ENCODE results near the gene GLI1.

GLI1 gene

DNA sequence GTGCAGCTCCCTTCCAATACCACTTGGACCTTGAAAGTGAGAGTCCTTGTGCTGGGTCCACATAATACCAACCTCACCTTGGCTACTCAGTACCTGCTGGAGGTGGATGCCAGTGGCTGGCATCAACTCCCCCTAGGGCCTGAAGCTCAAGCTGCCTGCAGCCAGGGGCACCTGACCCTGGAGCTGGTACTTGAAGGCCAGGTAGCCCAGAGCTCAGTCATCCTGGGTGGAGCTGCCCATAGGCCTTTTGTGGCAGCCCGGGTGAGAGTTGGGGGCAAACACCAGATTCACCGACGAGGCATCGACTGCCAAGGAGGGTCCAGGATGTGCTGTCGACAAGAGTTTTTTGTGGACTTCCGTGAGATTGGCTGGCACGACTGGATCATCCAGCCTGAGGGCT is 10.2 kb upstream of the GLI1 start:
- Histone ChIP-seq H4K20me1 (ENCODE audit: insufficient read depth, low read length) (no peaks in the 10 kb centered on the region), H3K27me3 (ENCODE audit: insufficient read depth, low read length) (no peaks in the 10 kb centered on the region), H3K27ac (ENCODE audit: low read depth, low read length, poor library complexity, severe bottlenecking) (no peak overlapping the region), H3K9me2 (ENCODE audit: low read depth, low read length) (no peaks in the 10 kb centered on the region), H2AFZ (ENCODE audit: low read length) (no peak overlapping the region), H3K4me2 (ENCODE audit: low read length) (no peak overlapping the region), H3K36me3 (ENCODE audit: insufficient read depth, low read length) (no peaks in the 10 kb centered on the region), H3K4me1 (ENCODE audit: insufficient read depth, low read length, severe bottlenecking) (no peaks in the 10 kb centered on the region), H3F3A (ENCODE audit: insufficient read depth, low read length) (no peaks in the 10 kb centered on the region), H3K79me2 (ENCODE audit: insufficient read depth, low read length) (no peaks in the 10 kb centered on the region), H3K4me3 (ENCODE audit: low read depth, low read length, poor library complexity, severe bottlenecking) (no peak overlapping the region), H3K9me3 (ENCODE audit: low read length) (no peaks in the 10 kb centered on the region), H3K9ac (ENCODE audit: low read length) (no peak overlapping the region)
- TF ChIP-seq EZH2 (IDR thresholded peaks at IDR 0.05; ENCODE audit: borderline replicate concordance, low read length): no peak
- TF ChIP-seq, protein P1, sequence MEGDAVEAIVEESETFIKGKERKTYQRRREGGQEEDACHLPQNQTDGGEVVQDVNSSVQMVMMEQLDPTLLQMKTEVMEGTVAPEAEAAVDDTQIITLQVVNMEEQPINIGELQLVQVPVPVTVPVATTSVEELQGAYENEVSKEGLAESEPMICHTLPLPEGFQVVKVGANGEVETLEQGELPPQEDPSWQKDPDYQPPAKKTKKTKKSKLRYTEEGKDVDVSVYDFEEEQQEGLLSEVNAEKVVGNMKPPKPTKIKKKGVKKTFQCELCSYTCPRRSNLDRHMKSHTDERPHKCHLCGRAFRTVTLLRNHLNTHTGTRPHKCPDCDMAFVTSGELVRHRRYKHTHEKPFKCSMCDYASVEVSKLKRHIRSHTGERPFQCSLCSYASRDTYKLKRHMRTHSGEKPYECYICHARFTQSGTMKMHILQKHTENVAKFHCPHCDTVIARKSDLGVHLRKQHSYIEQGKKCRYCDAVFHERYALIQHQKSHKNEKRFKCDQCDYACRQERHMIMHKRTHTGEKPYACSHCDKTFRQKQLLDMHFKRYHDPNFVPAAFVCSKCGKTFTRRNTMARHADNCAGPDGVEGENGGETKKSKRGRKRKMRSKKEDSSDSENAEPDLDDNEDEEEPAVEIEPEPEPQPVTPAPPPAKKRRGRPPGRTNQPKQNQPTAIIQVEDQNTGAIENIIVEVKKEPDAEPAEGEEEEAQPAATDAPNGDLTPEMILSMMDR (IDR thresholded peaks at IDR 0.05; ENCODE audit: low read length): no peak

DNA sequence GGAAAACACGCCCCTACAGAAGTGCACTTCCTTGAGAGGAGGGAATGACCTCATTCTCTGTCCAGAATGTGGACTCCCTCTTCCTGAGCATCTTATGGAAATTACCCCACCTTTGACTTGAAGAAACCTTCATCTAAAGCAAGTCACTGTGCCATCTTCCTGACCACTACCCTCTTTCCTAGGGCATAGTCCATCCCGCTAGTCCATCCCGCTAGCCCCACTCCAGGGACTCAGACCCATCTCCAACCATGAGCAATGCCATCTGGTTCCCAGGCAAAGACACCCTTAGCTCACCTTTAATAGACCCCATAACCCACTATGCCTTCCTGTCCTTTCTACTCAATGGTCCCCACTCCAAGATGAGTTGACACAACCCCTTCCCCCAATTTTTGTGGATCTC is 9.5 kb upstream of the GLI1 start:
- Histone ChIP-seq H3K9ac (ENCODE audit: low read length) (no peak overlapping the region), H3K36me3 (ENCODE audit: insufficient read depth, low read length) (no peaks in the 10 kb centered on the region), H3K79me2 (ENCODE audit: insufficient read depth, low read length) (no peaks in the 10 kb centered on the region), H4K20me1 (ENCODE audit: insufficient read depth, low read length) (no peaks in the 10 kb centered on the region), H3K4me3 (ENCODE audit: low read depth, low read length, poor library complexity, severe bottlenecking) (no peak overlapping the region), H3K9me3 (ENCODE audit: low read length) (no peaks in the 10 kb centered on the region), H2AFZ (ENCODE audit: low read length) (no peak overlapping the region), H3K27me3 (ENCODE audit: insufficient read depth, low read length) (no peaks in the 10 kb centered on the region), H3K4me1 (ENCODE audit: insufficient read depth, low read length, severe bottlenecking) (no peaks in the 10 kb centered on the region), H3K4me2 (ENCODE audit: low read length) (no peak overlapping the region), H3K27ac (ENCODE audit: low read depth, low read length, poor library complexity, severe bottlenecking) (no peak overlapping the region), H3F3A (ENCODE audit: insufficient read depth, low read length) (no peaks in the 10 kb centered on the region), H3K9me2 (ENCODE audit: low read depth, low read length) (no peaks in the 10 kb centered on the region)
- no peak for TF ChIP-seq EZH2 (IDR thresholded peaks at IDR 0.05; ENCODE audit: borderline replicate concordance, low read length)
- TF ChIP-seq, protein P1 (IDR thresholded peaks at IDR 0.05; ENCODE audit: low read length): no peak

DNA sequence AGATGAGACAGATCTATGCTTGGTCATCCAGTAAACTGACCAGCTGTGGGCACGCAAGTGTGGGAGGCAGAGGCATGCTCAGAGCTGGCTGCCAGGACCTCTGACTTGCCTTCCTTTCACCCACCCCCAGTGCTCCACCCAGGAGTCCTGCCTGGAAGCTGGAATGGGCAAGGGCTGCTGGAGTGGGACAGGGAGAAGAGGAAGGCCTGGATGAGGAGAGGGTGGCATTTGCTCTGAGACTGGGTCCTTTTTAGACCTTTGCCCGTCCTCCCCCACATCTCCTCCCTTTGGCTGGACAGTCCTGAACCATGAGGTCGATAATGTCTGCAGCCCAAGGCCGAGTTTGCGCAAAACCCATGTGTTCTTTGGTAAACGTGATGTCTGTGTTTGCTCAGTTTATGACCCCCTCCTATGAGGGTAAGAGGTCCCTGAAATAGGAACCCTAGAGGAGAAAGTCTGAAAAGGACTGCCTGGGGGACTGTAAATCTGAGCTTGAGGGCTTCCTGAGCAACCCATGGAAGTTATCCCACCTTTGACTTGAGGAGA is 8.3 kb upstream of the GLI1 start:
- no peaks in the 10 kb centered on the region for H3K9me2 ChIP-seq (ENCODE audit: low read depth, low read length)
- H3K36me3 ChIP-seq (ENCODE audit: insufficient read depth, low read length): no peaks in the 10 kb centered on the region
- H4K20me1 ChIP-seq (ENCODE audit: insufficient read depth, low read length): no peaks in the 10 kb centered on the region
- no peak for TF ChIP-seq EZH2 (IDR thresholded peaks at IDR 0.05; ENCODE audit: borderline replicate concordance, low read length)
- TF ChIP-seq, protein P1 (IDR thresholded peaks at IDR 0.05; ENCODE audit: low read length): no peak
- H3K79me2 ChIP-seq (ENCODE audit: insufficient read depth, low read length): no peaks in the 10 kb centered on the region
- H3K27me3 ChIP-seq (ENCODE audit: insufficient read depth, low read length): no peaks in the 10 kb centered on the region
- no peak overlapping the region for H3K9ac ChIP-seq (ENCODE audit: low read length)
- H3K4me2 ChIP-seq (ENCODE audit: low read length): no peak overlapping the region
- peaks cover 9% of the 10 kb centered on the region for H3K4me1 ChIP-seq (ENCODE audit: insufficient read depth, low read length, severe bottlenecking)
- no peak overlapping the region for H3K27ac ChIP-seq (ENCODE audit: low read depth, low read length, poor library complexity, severe bottlenecking)
- no peak overlapping the region for H2AFZ ChIP-seq (ENCODE audit: low read length)
- H3K4me3 ChIP-seq (ENCODE audit: low read depth, low read length, poor library complexity, severe bottlenecking): no peak overlapping the region
- no peaks in the 10 kb centered on the region for H3F3A ChIP-seq (ENCODE audit: insufficient read depth, low read length)
- H3K9me3 ChIP-seq (ENCODE audit: low read length): no peaks in the 10 kb centered on the region
